Measurements from ENCODE around the gene RTL10. TPM values are rescaled to one million over a fixed set of nuclear protein-coding genes. Genes with fewer than 3 reads are reported as not detected.

The RTL10 gene
- total RNA-seq, 1 experiment from 2014 or later, result 21.5 TPM

GRCh38 chr22:19872779-19873137 is 18.1 kb upstream of the RTL10 start:
- POLR2A ChIA-PET, result no interaction called here
- H3K4me3 Mint-ChIP-seq, result no peak overlapping the region
- H3K27me3 Mint-ChIP-seq (ENCODE audit: low read depth), result no peaks in the 10 kb centered on the region
- ATAC-seq (peak; percentile 21), DNase-seq (ENCODE audit: low spot score) (peak; percentile 27)
- no peaks in the 10 kb centered on the region for H3K9me3 Mint-ChIP-seq
- peaks cover 12% of the 10 kb centered on the region for H3K4me1 Mint-ChIP-seq
- CTCF ChIA-PET, result interaction anchor here (0.6 to 1.0 kb wide), 4 partner anchors 14 to 193 kb away, joined by 3 to 5 read pairs (median 4); no protein-coding TSS in a partner anchor
- TF ChIP-seq SOX15 (CRISPR knock-in tag; IDR thresholded peaks at IDR 0.05) (no peak), ERG (CRISPR knock-in tag; IDR thresholded peaks at IDR 0.05) (no peak), RORB (CRISPR knock-in tag; IDR thresholded peaks at IDR 0.05) (no peak), ZSCAN18 (CRISPR knock-in tag; IDR thresholded peaks at IDR 0.05) (no peak), ZNF232 (CRISPR knock-in tag; IDR thresholded peaks at IDR 0.05) (no peak), NR3C1 (CRISPR knock-in tag; conservative IDR thresholded peaks at IDR 0.05; ENCODE audit: low read depth) (no peak)
- TF ChIP-seq, protein P1, sequence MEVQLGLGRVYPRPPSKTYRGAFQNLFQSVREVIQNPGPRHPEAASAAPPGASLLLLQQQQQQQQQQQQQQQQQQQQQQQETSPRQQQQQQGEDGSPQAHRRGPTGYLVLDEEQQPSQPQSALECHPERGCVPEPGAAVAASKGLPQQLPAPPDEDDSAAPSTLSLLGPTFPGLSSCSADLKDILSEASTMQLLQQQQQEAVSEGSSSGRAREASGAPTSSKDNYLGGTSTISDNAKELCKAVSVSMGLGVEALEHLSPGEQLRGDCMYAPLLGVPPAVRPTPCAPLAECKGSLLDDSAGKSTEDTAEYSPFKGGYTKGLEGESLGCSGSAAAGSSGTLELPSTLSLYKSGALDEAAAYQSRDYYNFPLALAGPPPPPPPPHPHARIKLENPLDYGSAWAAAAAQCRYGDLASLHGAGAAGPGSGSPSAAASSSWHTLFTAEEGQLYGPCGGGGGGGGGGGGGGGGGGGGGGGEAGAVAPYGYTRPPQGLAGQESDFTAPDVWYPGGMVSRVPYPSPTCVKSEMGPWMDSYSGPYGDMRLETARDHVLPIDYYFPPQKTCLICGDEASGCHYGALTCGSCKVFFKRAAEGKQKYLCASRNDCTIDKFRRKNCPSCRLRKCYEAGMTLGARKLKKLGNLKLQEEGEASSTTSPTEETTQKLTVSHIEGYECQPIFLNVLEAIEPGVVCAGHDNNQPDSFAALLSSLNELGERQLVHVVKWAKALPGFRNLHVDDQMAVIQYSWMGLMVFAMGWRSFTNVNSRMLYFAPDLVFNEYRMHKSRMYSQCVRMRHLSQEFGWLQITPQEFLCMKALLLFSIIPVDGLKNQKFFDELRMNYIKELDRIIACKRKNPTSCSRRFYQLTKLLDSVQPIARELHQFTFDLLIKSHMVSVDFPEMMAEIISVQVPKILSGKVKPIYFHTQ (CRISPR knock-in tag; IDR thresholded peaks at IDR 0.05), result no peak
- TF ChIP-seq, protein P2, sequence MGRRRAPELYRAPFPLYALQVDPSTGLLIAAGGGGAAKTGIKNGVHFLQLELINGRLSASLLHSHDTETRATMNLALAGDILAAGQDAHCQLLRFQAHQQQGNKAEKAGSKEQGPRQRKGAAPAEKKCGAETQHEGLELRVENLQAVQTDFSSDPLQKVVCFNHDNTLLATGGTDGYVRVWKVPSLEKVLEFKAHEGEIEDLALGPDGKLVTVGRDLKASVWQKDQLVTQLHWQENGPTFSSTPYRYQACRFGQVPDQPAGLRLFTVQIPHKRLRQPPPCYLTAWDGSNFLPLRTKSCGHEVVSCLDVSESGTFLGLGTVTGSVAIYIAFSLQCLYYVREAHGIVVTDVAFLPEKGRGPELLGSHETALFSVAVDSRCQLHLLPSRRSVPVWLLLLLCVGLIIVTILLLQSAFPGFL (CRISPR knock-in tag; IDR thresholded peaks at IDR 0.05; ENCODE audit: borderline replicate concordance), result no peak
- TF ChIP-seq, protein P3, sequence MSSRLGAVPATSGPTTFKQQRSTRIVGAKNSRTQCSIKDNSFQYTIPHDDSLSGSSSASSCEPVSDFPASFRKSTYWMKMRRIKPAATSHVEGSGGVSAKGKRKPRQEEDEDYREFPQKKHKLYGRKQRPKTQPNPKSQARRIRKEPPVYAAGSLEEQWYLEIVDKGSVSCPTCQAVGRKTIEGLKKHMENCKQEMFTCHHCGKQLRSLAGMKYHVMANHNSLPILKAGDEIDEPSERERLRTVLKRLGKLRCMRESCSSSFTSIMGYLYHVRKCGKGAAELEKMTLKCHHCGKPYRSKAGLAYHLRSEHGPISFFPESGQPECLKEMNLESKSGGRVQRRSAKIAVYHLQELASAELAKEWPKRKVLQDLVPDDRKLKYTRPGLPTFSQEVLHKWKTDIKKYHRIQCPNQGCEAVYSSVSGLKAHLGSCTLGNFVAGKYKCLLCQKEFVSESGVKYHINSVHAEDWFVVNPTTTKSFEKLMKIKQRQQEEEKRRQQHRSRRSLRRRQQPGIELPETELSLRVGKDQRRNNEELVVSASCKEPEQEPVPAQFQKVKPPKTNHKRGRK (CRISPR knock-in tag; IDR thresholded peaks at IDR 0.05; ENCODE audit: borderline replicate concordance), result no peak
- no peaks in the 10 kb centered on the region for H3K36me3 Mint-ChIP-seq
- no peak overlapping the region for H3K27ac Mint-ChIP-seq

DNA sequence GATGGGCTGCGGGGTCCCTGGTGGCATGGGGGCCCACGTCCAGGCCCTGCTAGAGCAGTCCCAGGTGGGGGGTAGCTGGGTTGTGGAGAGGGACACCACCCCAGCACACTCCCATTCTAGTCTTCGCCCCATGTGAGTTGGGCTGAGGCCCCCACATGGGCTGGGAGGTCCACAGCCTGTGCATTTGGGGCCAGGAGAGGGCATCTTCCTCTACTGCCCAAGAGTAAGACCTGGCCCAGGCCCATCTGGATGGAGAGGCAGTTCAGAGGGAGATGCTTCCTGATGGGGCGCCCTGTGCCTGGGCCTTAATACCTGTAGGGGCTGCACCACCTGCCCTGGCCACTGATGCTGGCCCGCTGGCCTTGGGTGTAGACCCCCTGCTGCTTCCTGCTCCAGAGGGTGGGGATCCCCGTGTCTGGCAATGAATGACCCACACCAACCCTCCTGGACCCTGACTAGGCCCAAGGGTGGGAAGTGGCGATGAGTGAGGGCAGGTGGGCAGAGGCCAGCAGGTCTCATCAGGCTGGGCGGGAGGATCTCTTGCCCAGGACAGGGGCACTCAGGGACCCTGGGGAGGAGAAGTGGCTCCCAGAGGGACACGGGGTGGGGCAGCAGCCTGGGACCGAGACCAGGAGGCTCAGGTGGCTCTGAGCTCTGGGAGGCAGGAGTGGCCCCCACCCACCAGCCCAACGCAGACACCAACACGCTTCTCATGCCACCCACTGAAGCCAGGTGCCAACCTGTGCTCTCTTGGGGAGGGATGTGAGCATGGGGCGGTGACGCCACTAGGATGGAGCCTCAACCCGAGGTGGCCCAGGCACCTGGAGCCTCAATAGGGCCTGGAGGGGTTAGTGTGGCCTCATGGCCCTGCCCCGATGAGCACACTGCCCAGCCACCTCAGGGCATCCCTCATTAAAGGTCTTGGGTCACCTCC is 17.4 kb upstream of the RTL10 start:
- no peak overlapping the region for H3K27ac Mint-ChIP-seq
- H3K4me1 Mint-ChIP-seq, result peaks cover 12% of the 10 kb centered on the region
- no peak for DNase-seq (ENCODE audit: low spot score)
- no peaks in the 10 kb centered on the region for H3K9me3 Mint-ChIP-seq
- ChIA-PET POLR2A (no interaction called here), CTCF (interaction anchor here (0.6 to 1.9 kb wide), 4 partner anchors 82 to 193 kb away, joined by 3 to 5 read pairs (median 4); no protein-coding TSS in a partner anchor)
- no peaks in the 10 kb centered on the region for H3K27me3 Mint-ChIP-seq (ENCODE audit: low read depth)
- no peak overlapping the region for H3K4me3 Mint-ChIP-seq
- no peaks in the 10 kb centered on the region for H3K36me3 Mint-ChIP-seq
- ATAC-seq, result no peak
- TF ChIP-seq JAZF1 (CRISPR knock-in tag; IDR thresholded peaks at IDR 0.05) (no peak), GRHL2 (CRISPR knock-in tag; IDR thresholded peaks at IDR 0.05; ENCODE audit: insufficient replicate concordance, severe bottlenecking) (no peak), ZNF396 (CRISPR knock-in tag; IDR thresholded peaks at IDR 0.05; ENCODE audit: borderline replicate concordance) (no peak), ATF1 (CRISPR knock-in tag; IDR thresholded peaks at IDR 0.05) (no peak)
- TF ChIP-seq, protein P4, sequence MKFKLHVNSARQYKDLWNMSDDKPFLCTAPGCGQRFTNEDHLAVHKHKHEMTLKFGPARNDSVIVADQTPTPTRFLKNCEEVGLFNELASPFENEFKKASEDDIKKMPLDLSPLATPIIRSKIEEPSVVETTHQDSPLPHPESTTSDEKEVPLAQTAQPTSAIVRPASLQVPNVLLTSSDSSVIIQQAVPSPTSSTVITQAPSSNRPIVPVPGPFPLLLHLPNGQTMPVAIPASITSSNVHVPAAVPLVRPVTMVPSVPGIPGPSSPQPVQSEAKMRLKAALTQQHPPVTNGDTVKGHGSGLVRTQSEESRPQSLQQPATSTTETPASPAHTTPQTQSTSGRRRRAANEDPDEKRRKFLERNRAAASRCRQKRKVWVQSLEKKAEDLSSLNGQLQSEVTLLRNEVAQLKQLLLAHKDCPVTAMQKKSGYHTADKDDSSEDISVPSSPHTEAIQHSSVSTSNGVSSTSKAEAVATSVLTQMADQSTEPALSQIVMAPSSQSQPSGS (CRISPR knock-in tag; IDR thresholded peaks at IDR 0.05; ENCODE audit: borderline replicate concordance, low read depth), result no peak
- TF ChIP-seq, protein P5, sequence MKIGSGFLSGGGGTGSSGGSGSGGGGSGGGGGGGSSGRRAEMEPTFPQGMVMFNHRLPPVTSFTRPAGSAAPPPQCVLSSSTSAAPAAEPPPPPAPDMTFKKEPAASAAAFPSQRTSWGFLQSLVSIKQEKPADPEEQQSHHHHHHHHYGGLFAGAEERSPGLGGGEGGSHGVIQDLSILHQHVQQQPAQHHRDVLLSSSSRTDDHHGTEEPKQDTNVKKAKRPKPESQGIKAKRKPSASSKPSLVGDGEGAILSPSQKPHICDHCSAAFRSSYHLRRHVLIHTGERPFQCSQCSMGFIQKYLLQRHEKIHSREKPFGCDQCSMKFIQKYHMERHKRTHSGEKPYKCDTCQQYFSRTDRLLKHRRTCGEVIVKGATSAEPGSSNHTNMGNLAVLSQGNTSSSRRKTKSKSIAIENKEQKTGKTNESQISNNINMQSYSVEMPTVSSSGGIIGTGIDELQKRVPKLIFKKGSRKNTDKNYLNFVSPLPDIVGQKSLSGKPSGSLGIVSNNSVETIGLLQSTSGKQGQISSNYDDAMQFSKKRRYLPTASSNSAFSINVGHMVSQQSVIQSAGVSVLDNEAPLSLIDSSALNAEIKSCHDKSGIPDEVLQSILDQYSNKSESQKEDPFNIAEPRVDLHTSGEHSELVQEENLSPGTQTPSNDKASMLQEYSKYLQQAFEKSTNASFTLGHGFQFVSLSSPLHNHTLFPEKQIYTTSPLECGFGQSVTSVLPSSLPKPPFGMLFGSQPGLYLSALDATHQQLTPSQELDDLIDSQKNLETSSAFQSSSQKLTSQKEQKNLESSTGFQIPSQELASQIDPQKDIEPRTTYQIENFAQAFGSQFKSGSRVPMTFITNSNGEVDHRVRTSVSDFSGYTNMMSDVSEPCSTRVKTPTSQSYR (CRISPR knock-in tag; IDR thresholded peaks at IDR 0.05), result no peak
- TF ChIP-seq, protein P6, sequence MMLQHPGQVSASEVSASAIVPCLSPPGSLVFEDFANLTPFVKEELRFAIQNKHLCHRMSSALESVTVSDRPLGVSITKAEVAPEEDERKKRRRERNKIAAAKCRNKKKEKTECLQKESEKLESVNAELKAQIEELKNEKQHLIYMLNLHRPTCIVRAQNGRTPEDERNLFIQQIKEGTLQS (CRISPR knock-in tag; conservative IDR thresholded peaks at IDR 0.05), result no peak
- TF ChIP-seq, protein P2 (CRISPR knock-in tag; IDR thresholded peaks at IDR 0.05; ENCODE audit: borderline replicate concordance), result no peak
